Uterus (tissue), 4 donors: ENCODE data around the gene HINT2. TPM values are rescaled to one million over a fixed set of nuclear protein-coding genes. Genes with fewer than 3 reads are reported as not detected.

ENCODE experiments used
- DNase-seq, 2 donors: peaks; one replicate each; pipeline ENCODE4 v3.0.0-alpha.2; 2019 to 2020
- H3K27ac ChIP-seq, 2 donors: fragments of 200-600 bp; sonication (generic); 1 replicate in 1 of 2; 2 replicates in 1 of 2; pipeline ENCODE4 v1.5.1; 2016 to 2018
- H3K27me3 ChIP-seq, 2 donors: fragments of 200-600 bp; sonication (generic); one replicate each; pipeline ENCODE4 v1.5.1; 2018 to 2019; ENCODE audit warnings: control low read depth in 1 of 2
- H3K36me3 ChIP-seq, 2 donors: fragments of 200-600 bp; sonication (generic); one replicate each; pipeline ENCODE4 v1.5.1; 2019; ENCODE audit warnings: control low read depth in 1 of 2
- H3K4me1 ChIP-seq, 2 donors: fragments of 200-600 bp; sonication (generic); one replicate each; pipeline ENCODE4 v1.5.1; 2018 to 2019; ENCODE audit warnings: control low read depth in 1 of 2
- H3K4me3 ChIP-seq, 2 donors: fragments of 200-600 bp; sonication (generic); 1 replicate in 1 of 2; 2 replicates in 1 of 2; pipeline ENCODE4 v1.5.1; 2018 to 2019; ENCODE audit warnings: mild to moderate bottlenecking in 1 of 2
- H3K9me3 ChIP-seq, 2 donors: fragments of 200-600 bp; sonication (generic); one replicate each; pipeline ENCODE4 v1.5.1; 2019; ENCODE audit warnings: control low read depth in 1 of 2
- POLR2A ChIP-seq, 2 donors: fragments of 450-650 bp; IDR thresholded peaks; one replicate each; pipeline ENCODE4 v1.6.1; 2016; ENCODE audit warnings: antibody characterized with exemption in 2 of 2, mild to moderate bottlenecking in 1 of 2, moderate library complexity in 1 of 2
- intact Hi-C: fragments of 100-400 bp; cut with DNase I; formaldehyde crosslinking; loops from one replicate; pipeline ENCODE4 v1.15.1; 2023; ENCODE audit warnings: low total_unique reads
- total RNA-seq, 4 donors: library from RNA; depleted of rRNA in 3 of 4; stranded (reverse); fragments of >200 nt in 3 of 4; gene quantifications; one replicate each; pipeline versions ENCODE4 v1.1.0 to v1.2.4, GENCODE V29; 2014 to 2023
- TF ChIP-seq, protein P1 (sequence below), 4 experiments: fragments of 200-600 bp in 2 of 4; fragments of 450-650 bp in 2 of 4; sonication (generic) in 2 of 4; IDR thresholded peaks; one replicate each; pipeline ENCODE4 v1.5.1; 2016 to 2019; ENCODE audit warnings: antibody characterized with exemption in 4 of 4, mild to moderate bottlenecking in 2 of 4, moderate library complexity in 1 of 4
- donor health status: DM: yes; HTN: yes; CAD: no.

HINT2 gene
- total RNA-seq, 4 donors from 2014 or later: 11.3 to 38.2 (median 31.5) TPM; not detected in 1

DNA sequence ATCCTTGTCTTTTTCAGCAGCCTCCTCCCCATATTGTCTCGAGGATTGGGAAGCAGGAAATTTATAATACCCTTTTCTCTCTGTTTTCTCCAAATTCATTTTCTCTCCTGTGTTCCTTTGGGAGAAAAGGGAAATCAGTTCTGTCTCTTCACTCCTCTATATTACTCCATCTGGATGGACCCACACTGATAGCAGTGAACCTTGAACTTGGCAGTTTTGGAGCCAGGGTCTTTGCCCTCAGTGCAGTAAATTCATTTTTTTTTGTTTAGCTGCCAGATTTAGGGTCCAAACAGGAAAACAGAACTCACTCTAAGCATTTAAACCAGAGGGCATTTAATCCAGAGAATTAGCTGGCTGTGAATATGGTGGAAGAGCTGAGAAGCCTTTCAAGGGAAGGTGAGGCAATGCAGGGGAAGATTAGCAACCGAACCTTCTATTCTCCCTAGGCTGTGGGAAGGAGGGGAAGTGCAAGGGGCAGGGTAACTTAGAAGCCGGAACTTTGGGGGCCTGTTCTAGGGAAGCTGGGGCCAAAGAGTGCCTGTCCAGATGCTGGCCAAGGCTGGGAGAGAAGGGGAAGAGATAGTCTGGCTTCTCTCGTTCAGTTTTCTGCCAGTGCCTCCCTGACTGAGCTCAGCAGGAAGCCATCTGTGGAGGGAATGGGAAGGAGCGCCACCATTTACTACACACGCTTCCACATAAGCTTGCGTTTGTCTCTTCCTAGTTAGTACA, 39.8 kb downstream of the HINT2 start:
- Histone ChIP-seq H3K4me3 (no peak overlapping the region), H3K9me3 (no peaks in the 10 kb centered on the region), H3K36me3 (no peaks in the 10 kb centered on the region), H3K27me3 (no peaks in the 10 kb centered on the region), H3K27ac (no peak overlapping the region), H3K4me1 (no peaks in the 10 kb centered on the region)
- TF ChIP-seq POLR2A (IDR thresholded peaks at IDR 0.05): no peak
- TF ChIP-seq, protein P1, sequence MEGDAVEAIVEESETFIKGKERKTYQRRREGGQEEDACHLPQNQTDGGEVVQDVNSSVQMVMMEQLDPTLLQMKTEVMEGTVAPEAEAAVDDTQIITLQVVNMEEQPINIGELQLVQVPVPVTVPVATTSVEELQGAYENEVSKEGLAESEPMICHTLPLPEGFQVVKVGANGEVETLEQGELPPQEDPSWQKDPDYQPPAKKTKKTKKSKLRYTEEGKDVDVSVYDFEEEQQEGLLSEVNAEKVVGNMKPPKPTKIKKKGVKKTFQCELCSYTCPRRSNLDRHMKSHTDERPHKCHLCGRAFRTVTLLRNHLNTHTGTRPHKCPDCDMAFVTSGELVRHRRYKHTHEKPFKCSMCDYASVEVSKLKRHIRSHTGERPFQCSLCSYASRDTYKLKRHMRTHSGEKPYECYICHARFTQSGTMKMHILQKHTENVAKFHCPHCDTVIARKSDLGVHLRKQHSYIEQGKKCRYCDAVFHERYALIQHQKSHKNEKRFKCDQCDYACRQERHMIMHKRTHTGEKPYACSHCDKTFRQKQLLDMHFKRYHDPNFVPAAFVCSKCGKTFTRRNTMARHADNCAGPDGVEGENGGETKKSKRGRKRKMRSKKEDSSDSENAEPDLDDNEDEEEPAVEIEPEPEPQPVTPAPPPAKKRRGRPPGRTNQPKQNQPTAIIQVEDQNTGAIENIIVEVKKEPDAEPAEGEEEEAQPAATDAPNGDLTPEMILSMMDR (IDR thresholded peaks at IDR 0.05): no peak
- intact Hi-C loops: no loop called here
- no peak for DNase-seq

DNA sequence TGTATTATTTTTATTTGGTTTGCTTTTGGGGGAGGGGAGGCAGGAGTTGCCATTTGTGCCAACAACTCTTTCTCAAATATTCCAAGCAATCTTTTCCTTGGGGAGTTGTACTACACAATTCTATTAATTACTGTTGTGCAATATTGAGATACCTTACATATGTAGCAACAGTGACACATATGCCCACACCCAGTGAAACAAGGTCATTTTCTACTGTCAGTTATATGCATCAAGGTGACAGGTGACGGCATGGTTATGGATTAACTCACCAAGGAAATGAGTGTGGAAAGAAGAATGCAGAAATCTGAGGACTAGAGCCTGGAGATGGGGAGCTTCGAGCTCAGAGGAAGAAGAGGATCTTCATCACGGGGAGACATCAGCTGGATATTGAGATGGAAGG, 42.9 kb downstream of the HINT2 start:
- no peaks in the 10 kb centered on the region for H3K9me3 ChIP-seq
- H3K36me3 ChIP-seq: no peaks in the 10 kb centered on the region
- no peaks in the 10 kb centered on the region for H3K4me1 ChIP-seq
- H3K27ac ChIP-seq: no peak overlapping the region
- no peak for DNase-seq
- TF ChIP-seq, protein P1 (IDR thresholded peaks at IDR 0.05): no peak
- no peak for TF ChIP-seq POLR2A (IDR thresholded peaks at IDR 0.05)
- no peaks in the 10 kb centered on the region for H3K27me3 ChIP-seq
- intact Hi-C loops: no loop called here
- no peak overlapping the region for H3K4me3 ChIP-seq

DNA sequence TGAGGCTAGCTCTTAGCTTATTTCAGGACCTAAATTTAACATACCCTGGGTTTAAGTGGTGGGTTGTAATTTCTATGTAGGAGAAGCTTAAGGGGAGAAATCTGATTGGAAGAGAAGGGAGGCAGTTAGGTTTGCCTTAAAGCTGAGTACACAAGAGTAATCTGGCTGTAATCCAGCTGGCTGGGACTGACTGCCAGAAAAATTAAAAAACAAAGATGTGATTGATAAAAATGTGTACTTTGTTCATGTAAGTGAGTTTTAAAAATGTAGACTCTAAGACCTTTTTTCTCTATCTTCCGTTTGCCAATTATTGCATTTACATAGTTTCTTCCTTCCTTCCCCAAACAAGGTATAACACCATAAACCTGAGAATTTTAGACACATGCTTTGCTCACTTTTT, 43.3 kb downstream of the HINT2 start:
- Histone ChIP-seq H3K9me3 (no peaks in the 10 kb centered on the region), H3K27ac (peak overlapping the region in 1 of 2 donors; percentile 16), H3K4me1 (no peaks in the 10 kb centered on the region), H3K4me3 (no peak overlapping the region), H3K36me3 (no peaks in the 10 kb centered on the region), H3K27me3 (no peaks in the 10 kb centered on the region)
- no peak for DNase-seq
- TF ChIP-seq, protein P1 (IDR thresholded peaks at IDR 0.05): no peak
- no peak for TF ChIP-seq POLR2A (IDR thresholded peaks at IDR 0.05)
- intact Hi-C loops: no loop called here

DNA sequence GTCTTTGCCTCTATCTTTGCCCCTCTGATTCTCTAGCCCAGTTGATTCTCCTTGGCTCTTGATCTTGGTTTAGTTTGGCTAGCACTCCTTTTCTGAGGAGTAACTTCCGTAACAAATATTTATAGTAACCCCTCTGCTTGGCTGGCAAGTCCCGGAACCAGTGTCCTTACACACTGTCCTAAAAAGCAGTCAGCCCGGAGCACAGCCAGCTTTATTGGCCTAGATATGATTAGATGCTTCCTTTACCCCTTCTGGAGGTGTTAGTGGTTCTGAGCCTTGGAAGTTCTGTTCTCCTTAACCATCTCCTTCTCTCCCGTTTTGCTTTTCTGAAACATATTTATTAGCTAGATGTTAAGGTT, 43.8 kb downstream of the HINT2 start:
- no peaks in the 10 kb centered on the region for H3K9me3 ChIP-seq
- no peak overlapping the region for H3K4me3 ChIP-seq
- no peak for DNase-seq
- H3K27ac ChIP-seq: peak overlapping the region in 1 of 2 donors; percentile 16
- intact Hi-C loops: no loop called here
- no peaks in the 10 kb centered on the region for H3K4me1 ChIP-seq
- TF ChIP-seq POLR2A (IDR thresholded peaks at IDR 0.05): no peak
- TF ChIP-seq, protein P1 (IDR thresholded peaks at IDR 0.05): no peak
- no peaks in the 10 kb centered on the region for H3K27me3 ChIP-seq
- no peaks in the 10 kb centered on the region for H3K36me3 ChIP-seq

DNA sequence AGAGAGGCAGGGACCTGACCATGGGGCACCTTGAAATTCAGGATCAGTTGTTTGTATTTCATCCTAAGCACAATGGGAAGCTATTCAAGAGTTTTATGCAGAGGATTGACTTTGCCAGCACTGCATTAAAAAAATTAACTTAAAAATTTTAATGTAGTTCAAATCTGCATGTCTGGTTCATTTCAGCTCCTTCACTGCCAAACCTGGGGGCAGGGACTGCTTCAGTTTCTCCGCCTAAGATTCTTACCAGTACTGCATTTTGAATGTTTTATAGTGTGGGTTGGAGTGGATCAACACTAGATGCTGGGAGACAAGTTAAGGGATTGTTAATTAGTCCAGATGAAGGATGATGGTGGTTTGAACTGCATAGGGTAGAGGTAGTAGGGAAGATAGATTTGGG, 45.1 kb downstream of the HINT2 start:
- Histone ChIP-seq H3K4me3 (no peak overlapping the region), H3K9me3 (no peaks in the 10 kb centered on the region), H3K27me3 (no peaks in the 10 kb centered on the region), H3K4me1 (no peaks in the 10 kb centered on the region), H3K27ac (no peak overlapping the region), H3K36me3 (no peaks in the 10 kb centered on the region)
- TF ChIP-seq POLR2A (IDR thresholded peaks at IDR 0.05): no peak
- TF ChIP-seq, protein P1 (IDR thresholded peaks at IDR 0.05): no peak
- no peak for DNase-seq
- intact Hi-C loops: no loop called here
